HepG2 (cell line): Measurements from ENCODE around the gene ANKZF1. TPM values are rescaled to one million over a fixed set of nuclear protein-coding genes. Genes with fewer than 3 reads are reported as not detected.

Experiments
- ATAC-seq: fragments of 200-7000 bp; cut with Tn5 transposase; 3 replicates; pipeline ENCODE4 v1.9.1; 2020; ENCODE audit warnings: mild to moderate bottlenecking, moderate library complexity
- BruUV-seq: library from RNA; stranded (reverse); fragments of 400-500 nt; replicated peaks from 2 replicates; lab custom pipeline; 2021; lab: Mats Ljungman, UMichigan
- CTCF ChIA-PET: fragments of 300-600 bp; formaldehyde crosslinking; extraction: SDS; loops from one replicate; lab custom pipeline; 2021; ENCODE audit warnings: low total read pairs, inconsistent platforms, low intra/inter-chr PET ratio; lab: Yijun Ruan, JAX
- POLR2A ChIA-PET: fragments of 350-600 bp; sonication (Branson Sonifier 250); formaldehyde crosslinking; loops from one replicate; lab custom pipeline; 2020; ENCODE audit warnings: antibody characterized with exemption, inconsistent platforms; lab: Yijun Ruan, JAX
- DNase-seq: peaks from one replicate; pipeline ENCODE4 v3.0.0-alpha.2; 2015; ENCODE audit warnings: low spot score
- FAIRE-seq: peaks from 3 replicates; lab custom pipeline; 2011; peaks lifted over from hg19 to GRCh38; lab: Jason Lieb, UNC
- H2AFZ ChIP-seq: one replicate; pipeline ENCODE4 v1.6.1; 2011; ENCODE audit warnings: low read length, inconsistent platforms
- H3K27ac ChIP-seq: fragments of 300-600 bp; 3 replicates; pipeline ENCODE4 v1.8.0; 2011; ENCODE audit warnings: mixed run types, mild to moderate bottlenecking, mixed read lengths, low read length, inconsistent platforms; ENCODE audit not compliant: insufficient read depth; ENCODE audit errors: extremely low read length
- H3K27me3 ChIP-seq, 2 experiments: fragments of 200-600 bp in 1 of 2; 2 replicates in 1 of 2; 3 replicates in 1 of 2; pipeline versions ENCODE4 v1.6.0 to v1.8.0; 2011; ENCODE audit warnings: low read length in 2 of 2, mild to moderate bottlenecking in 2 of 2, moderate library complexity in 2 of 2, inconsistent platforms in 1 of 2; ENCODE audit not compliant: insufficient read depth in 2 of 2, control insufficient read depth in 1 of 2
- H3K36me3 ChIP-seq, 2 experiments: fragments of 200-600 bp in 1 of 2; replicated peaks in 1 of 2; 2 replicates in 1 of 2; 3 replicates in 1 of 2; pipeline versions ENCODE4 v1.5.1 to v1.8.0; 2011; ENCODE audit warnings: low read length in 2 of 2, inconsistent platforms in 1 of 2; ENCODE audit not compliant: insufficient read depth in 2 of 2, control insufficient read depth in 1 of 2
- H3K4me1 ChIP-seq: 2 replicates; pipeline ENCODE4 v1.5.1; 2012; ENCODE audit warnings: low read length, inconsistent platforms; ENCODE audit not compliant: insufficient read depth
- H3K4me2 ChIP-seq: 2 replicates; pipeline ENCODE4 v1.6.0; 2011; ENCODE audit warnings: low read depth, low read length, inconsistent platforms
- H3K4me3 ChIP-seq, 3 experiments: fragments of 200-600 bp in 1 of 3; sonication (generic), shearing (Covaris generic) in 1 of 3; replicated peaks in 1 of 3; 2 replicates each; pipeline ENCODE4 v1.5.1; 2011 to 2016; ENCODE audit warnings: low read length in 3 of 3, inconsistent platforms in 2 of 3, low read depth in 2 of 3, mild to moderate bottlenecking in 2 of 3, control low read depth in 1 of 3, mixed read lengths in 1 of 3; ENCODE audit not compliant: insufficient read depth in 1 of 3
- H3K79me2 ChIP-seq: one replicate; pipeline ENCODE4 v1.6.1; 2011; ENCODE audit warnings: low read length, inconsistent platforms; ENCODE audit not compliant: insufficient read depth
- H3K9ac ChIP-seq: 2 replicates; pipeline ENCODE4 v1.6.0; 2011; ENCODE audit warnings: mild to moderate bottlenecking, low read depth, low read length, inconsistent platforms; ENCODE audit not compliant: insufficient read depth
- H3K9me3 ChIP-seq: 2 replicates; pipeline ENCODE4 v1.5.1; 2012; ENCODE audit warnings: mild to moderate bottlenecking, low read length
- H4K20me1 ChIP-seq: 2 replicates; pipeline ENCODE4 v1.6.0; 2011; ENCODE audit warnings: inconsistent platforms, mild to moderate bottlenecking, low read length, moderate library complexity; ENCODE audit not compliant: insufficient read depth
- CREM ChIP-seq, 2 experiments: sonication (generic) in 1 of 2; formaldehyde crosslinking in 1 of 2; IDR thresholded peaks; 2 replicates each; pipeline versions ENCODE4 v1.4.0 to v1.6.1; 2016 to 2020; ENCODE audit warnings: antibody characterized with exemption in 1 of 2, mild to moderate bottlenecking in 1 of 2, missing genetic modification reagents in 1 of 2
- RNF219 ChIP-seq: sonication (generic); formaldehyde crosslinking; IDR thresholded peaks from 2 replicates; pipeline ENCODE4 v1.5.0; 2020; ENCODE audit warnings: mild to moderate bottlenecking, missing genetic modification reagents
- TERF1 ChIP-seq: sonication (generic); formaldehyde crosslinking; IDR thresholded peaks from 2 replicates; pipeline ENCODE4 v1.8.0; 2022; ENCODE audit warnings: mild to moderate bottlenecking, missing genetic modification reagents, moderate library complexity
- WGBS: methylation state at CpG from one replicate; pipeline ENCODE4 v1.1.6; 2017; ENCODE audit warnings: low lambda C conversion rate; 5-methylcytosine and 5-hydroxymethylcytosine counted together
- in situ Hi-C: cut with HindIII; loops from 2 replicates; pipeline ENCODE4 v1.10.0; 2017; ENCODE audit warnings: low pct_unique_long_range_greater_than_20kb; ENCODE audit not compliant: extremely low pct_ligation_motif_present
- intact Hi-C: fragments of 100-400 bp; cut with micrococcal nuclease; formaldehyde crosslinking; loops from one replicate; pipeline ENCODE4 v1.10.0; 2022; ENCODE audit not compliant: unreplicated experiment
- polyA plus RNA-seq, 8 experiments: library from polyadenylated mRNA; depleted of rRNA in 3 of 8; stranded (reverse) in 7 of 8; unstranded in 1 of 8; fragments of >200 nt; fragmentation: Illumina TruSeq in 4 of 8; extraction: Trizol in 4 of 8; gene quantifications; 2 replicates each; pipeline versions ENCODE4 v1.2.1 to v1.2.3, GENCODE V29; 2011 to 2016; ENCODE audit warnings: low read depth in 4 of 8, missing spikeins in 1 of 8, mixed read lengths in 1 of 8; ENCODE audit not compliant: insufficient read depth in 1 of 8
- total RNA-seq, 5 experiments: library from RNA; depleted of rRNA; stranded (reverse); fragments of >200 nt; fragmentation: Illumina TruSeq; extraction: Trizol; gene quantifications; 2 replicates each; pipeline ENCODE4 v1.2.3, GENCODE V29; 2016; ENCODE audit warnings: low read depth in 1 of 5

The ANKZF1 gene
- total and polyA plus RNA-seq, 2 of the 13 experiments (the other 11 are each of a cell fraction or from before 2014, with no cell fraction given): 25.3 to 128 TPM

GRCh38 chr2:219181531-219181930 lies 48.1 kb upstream of the ANKZF1 start:
- no peak overlapping the region for H3K9ac ChIP-seq
- BruUV-seq: no TSS peak
- H3K4me1 ChIP-seq: peaks cover 22% of the 10 kb centered on the region
- TF ChIP-seq RNF219 (CRISPR knock-in tag): no peak
- no peak for TF ChIP-seq TERF1 (CRISPR knock-in tag)
- TF ChIP-seq CREM (IDR thresholded peaks at IDR 0.05): no peak
- no peak for TF ChIP-seq CREM (CRISPR knock-in tag; IDR thresholded peaks at IDR 0.05)
- TF ChIP-seq, all 625 proteins: peak for 0
- in situ Hi-C loops: no loop called here
- DNase-seq (no peak), ATAC-seq (no peak), FAIRE-seq (no peak)
- WGBS: 96% methylated on average over 6 of the region's 6 CpGs
- ChIA-PET CTCF (no interaction called here), POLR2A (interaction anchor here (1.3 to 4.8 kb wide), 8 partner anchors 10 to 68 kb away, joined by 3 to 21 read pairs (median 6); partner anchors contain the start of gene ZFAND2B)
- H4K20me1 ChIP-seq: no peaks in the 10 kb centered on the region
- no peaks in the 10 kb centered on the region; a peak in 1 of 5 replicates for H3K27me3 ChIP-seq
- H3K4me2 ChIP-seq: no peak overlapping the region
- H2AFZ ChIP-seq: no peak overlapping the region
- no peaks in the 10 kb centered on the region for H3K9me3 ChIP-seq
- H3K4me3 ChIP-seq: no peak overlapping the region
- peaks cover 30 to 48% of the 10 kb centered on the region in 2 experiments for H3K36me3 ChIP-seq
- H3K79me2 ChIP-seq: peaks cover 17% of the 10 kb centered on the region
- H3K27ac ChIP-seq: no peak overlapping the region
- intact Hi-C loops: no loop called here
